WERI-Rb-1 (cell line): ENCODE results near the gene AACS.

ENCODE experiments used
- DNase-seq: peaks from one replicate; pipeline ENCODE4 v3.0.0-alpha.2; 2020
- H3K27ac ChIP-seq: fragments of 250-450 bp; sonication (Bioruptor Pico); 2 replicates; pipeline ENCODE4 v1.5.1; 2020; ENCODE audit warnings: mild to moderate bottlenecking, moderate library complexity
- H3K27me3 ChIP-seq: fragments of 250-450 bp; sonication (Bioruptor Pico); 2 replicates; pipeline ENCODE4 v1.5.1; 2021; ENCODE audit warnings: mild to moderate bottlenecking, low read depth, moderate library complexity; ENCODE audit not compliant: insufficient read depth, severe bottlenecking
- H3K36me3 ChIP-seq: fragments of 250-450 bp; sonication (Bioruptor Pico); 2 replicates; pipeline ENCODE4 v1.5.1; 2020; ENCODE audit warnings: mild to moderate bottlenecking, moderate library complexity
- H3K4me3 ChIP-seq: 2 replicates; pipeline ENCODE4 v1.5.1; 2011; ENCODE audit warnings: low read depth, mild to moderate bottlenecking, control low read depth, low read length
- H3K9me3 ChIP-seq: fragments of 250-450 bp; sonication (Bioruptor Pico); 2 replicates; pipeline ENCODE4 v1.5.1; 2021; ENCODE audit warnings: mild to moderate bottlenecking, moderate library complexity; ENCODE audit not compliant: severe bottlenecking
- CTCF ChIP-seq: IDR thresholded peaks from 2 replicates; pipeline ENCODE4 v1.5.1; 2011; ENCODE audit warnings: low read depth, mild to moderate bottlenecking, control low read depth, inconsistent platforms, low read length

The AACS gene

GRCh38 chr12:125021771-125022170 lies 43.5 kb upstream of the AACS start:
- H3K27me3 ChIP-seq: no peaks in the 10 kb centered on the region
- no peak overlapping the region for H3K4me3 ChIP-seq
- H3K36me3 ChIP-seq: peaks cover 58% of the 10 kb centered on the region
- no peak for TF ChIP-seq CTCF
- H3K27ac ChIP-seq: no peak overlapping the region
- no peaks in the 10 kb centered on the region for H3K9me3 ChIP-seq
- no peak for DNase-seq

- Histone ChIP-seq H3K27ac (no peak overlapping the region), H3K4me3 (no peak overlapping the region), H3K27me3 (no peaks in the 10 kb centered on the region), H3K9me3 (no peaks in the 10 kb centered on the region), H3K36me3 (peaks cover 55% of the 10 kb centered on the region)
- DNase-seq: no peak
- no peak for TF ChIP-seq CTCF
Observed at GRCh38 chr12:125023065-125023464, 42.2 kb upstream of the AACS start.

GRCh38 chr12:125024949-125025563 lies 40.2 kb upstream of the AACS start:
- Histone ChIP-seq H3K4me3 (no peak overlapping the region), H3K27me3 (no peaks in the 10 kb centered on the region), H3K9me3 (no peaks in the 10 kb centered on the region), H3K27ac (no peak overlapping the region), H3K36me3 (peaks cover 47% of the 10 kb centered on the region)
- no peak for TF ChIP-seq CTCF
- no peak for DNase-seq

- no peaks in the 10 kb centered on the region for H3K27me3 ChIP-seq
- H3K9me3 ChIP-seq: no peaks in the 10 kb centered on the region
- DNase-seq: no peak
- peaks cover 42% of the 10 kb centered on the region for H3K36me3 ChIP-seq
- no peak for TF ChIP-seq CTCF
- no peak overlapping the region for H3K4me3 ChIP-seq
- H3K27ac ChIP-seq: no peak overlapping the region
Observed at GRCh38 chr12:125025606-125026235, 39.5 kb upstream of the AACS start.

- Histone ChIP-seq H3K4me3 (no peak overlapping the region), H3K36me3 (peaks cover 31% of the 10 kb centered on the region), H3K9me3 (no peaks in the 10 kb centered on the region), H3K27ac (no peak overlapping the region), H3K27me3 (no peaks in the 10 kb centered on the region)
- no peak for TF ChIP-seq CTCF
- no peak for DNase-seq
Observed at GRCh38 chr12:125028106-125028505, 37.1 kb upstream of the AACS start.
